Heart right ventricle (tissue), 16 donors: Measurements from ENCODE around the gene SYCE3. TPM values are rescaled to one million over a fixed set of nuclear protein-coding genes. Genes with fewer than 3 reads are reported as not detected.

Experiments used
- ATAC-seq, 8 donors: fragments of 200-7000 bp; cut with Tn5 transposase; one replicate each; pipeline ENCODE4 v1.9.1; 2020; ENCODE audit warnings: mild to moderate bottlenecking in 8 of 8, moderate library complexity in 8 of 8, moderate number of reproducible peaks in 1 of 8
- DNase-seq, 2 donors: peaks; one replicate each; pipeline ENCODE4 v3.0.0-alpha.2; 2020
- H3K27ac ChIP-seq, 10 donors: fragments of 200-600 bp; sonication (generic) in 2 of 10; one replicate each; pipeline versions ENCODE4 v1.5.0 to v1.8.0; 2020 to 2022; ENCODE audit warnings: mild to moderate bottlenecking in 3 of 10
- H3K27me3 ChIP-seq, 7 donors: fragments of 200-600 bp; one replicate each; pipeline ENCODE4 v1.8.0; 2021 to 2022; ENCODE audit warnings: mild to moderate bottlenecking in 2 of 7
- H3K36me3 ChIP-seq, 9 donors: fragments of 200-600 bp; sonication (generic) in 1 of 9; one replicate each; pipeline versions ENCODE4 v1.5.0 to v1.8.0; 2020 to 2022; ENCODE audit warnings: mild to moderate bottlenecking in 2 of 9
- H3K4me1 ChIP-seq, 9 donors: fragments of 200-600 bp; sonication (generic) in 1 of 9; one replicate each; pipeline versions ENCODE4 v1.5.0 to v1.8.0; 2020 to 2022; ENCODE audit warnings: mild to moderate bottlenecking in 4 of 9
- H3K4me3 ChIP-seq, 10 donors: fragments of 200-600 bp; sonication (generic) in 2 of 10; one replicate each; pipeline versions ENCODE4 v1.5.0 to v1.8.0; 2020 to 2022; ENCODE audit warnings: mild to moderate bottlenecking in 7 of 10, moderate library complexity in 2 of 10
- H3K9me3 ChIP-seq, 11 donors: fragments of 200-600 bp in 10 of 11; sonication (generic) in 2 of 11; one replicate each; pipeline versions ENCODE4 v1.5.0 to v1.8.0; 2013 to 2022; ENCODE audit warnings: mild to moderate bottlenecking in 2 of 11, control low read depth in 1 of 11, moderate library complexity in 1 of 11
- WGBS, 2 donors: extraction: QIAGEN DNeasy Blood & Tissue Kit; methylation state at CpG; one replicate each; pipeline ENCODE4 v1.1.7; 2013; ENCODE audit warnings: inconsistent platforms in 1 of 2; 5-methylcytosine and 5-hydroxymethylcytosine counted together
- intact Hi-C, 10 donors: fragments of 100-400 bp; cut with DNase I; formaldehyde crosslinking; loops; one replicate each; pipeline versions ENCODE4 v1.11.1 to v1.14.2; 2022
- polyA plus RNA-seq, 2 donors: library from polyadenylated mRNA; stranded (reverse); fragments of 200-250 nt; gene quantifications; one replicate each; pipeline ENCODE4 v1.2.3, GENCODE V29; 2013
- total RNA-seq, 10 donors: library from RNA; stranded (reverse); fragmentation: NEBNext Ultra II Directional in 3 of 10; extraction: Animal tissue kit (Norgen Biotek cat#: 25700) in 3 of 10; gene quantifications; one replicate each; pipeline versions ENCODE4 v1.2.1 to v1.2.4, GENCODE V29; 2021 to 2023
- TF ChIP-seq, protein P1 (sequence below), 9 donors: fragments of 200-600 bp; sonication (generic) in 2 of 9; IDR thresholded peaks; one replicate each; pipeline versions ENCODE4 v1.5.0 to v1.8.0; 2021 to 2022; ENCODE audit warnings: antibody characterized with exemption in 9 of 9, mild to moderate bottlenecking in 5 of 9, moderate library complexity in 1 of 9
- donor health status: Arrhythmogenic right ventricular cardiomyopathy.
- donor health status: ischemic (EF 13 %, LVEDD 7.1; RV severe dilation, severe dysfunction).
- donor health status: healthy with polysubstance abuse.
- donor health status: DM: no; HTN: yes; CAD: no.
- donor health status: DM: no; HTN: no; CAD: no.
- donor health status: ischemic (EF 25% LVEDD 6.9; RV normal size, moderate dysfunction).
- donor health status: ischemic (EF 25% LVEDD 5.7; RV mildly dilated, moderate dysfunction).
- donor health status: healthy.
- donor health status: DM: yes; HTN: yes; CAD: no.
- donor health status: Ischemic cardiomyopathy.
- donor health status: ischemic (EF 35%, LVEDD 5.7; RV mildly dilated, moderate dysfunction).
- donor health status: nonischemic (EF 11% LVEDD 7.7; RV severe dilation, severe dysfunction).
- donor health status: DM: yes; HTN: yes; CAD: no.
- donor health status: PGD.
- donor health status: ischemic (EF 29% LVEDD 5.4; RV normal size, mild dysfunction).
- donor health status: nonischemic (EF 23%, LVEDD 6.1; RV moderate dilation, normal function).

The SYCE3 gene
- total and polyA plus RNA-seq, 12 donors: 0.74 to 0.90 TPM; not detected in 10

DNA sequence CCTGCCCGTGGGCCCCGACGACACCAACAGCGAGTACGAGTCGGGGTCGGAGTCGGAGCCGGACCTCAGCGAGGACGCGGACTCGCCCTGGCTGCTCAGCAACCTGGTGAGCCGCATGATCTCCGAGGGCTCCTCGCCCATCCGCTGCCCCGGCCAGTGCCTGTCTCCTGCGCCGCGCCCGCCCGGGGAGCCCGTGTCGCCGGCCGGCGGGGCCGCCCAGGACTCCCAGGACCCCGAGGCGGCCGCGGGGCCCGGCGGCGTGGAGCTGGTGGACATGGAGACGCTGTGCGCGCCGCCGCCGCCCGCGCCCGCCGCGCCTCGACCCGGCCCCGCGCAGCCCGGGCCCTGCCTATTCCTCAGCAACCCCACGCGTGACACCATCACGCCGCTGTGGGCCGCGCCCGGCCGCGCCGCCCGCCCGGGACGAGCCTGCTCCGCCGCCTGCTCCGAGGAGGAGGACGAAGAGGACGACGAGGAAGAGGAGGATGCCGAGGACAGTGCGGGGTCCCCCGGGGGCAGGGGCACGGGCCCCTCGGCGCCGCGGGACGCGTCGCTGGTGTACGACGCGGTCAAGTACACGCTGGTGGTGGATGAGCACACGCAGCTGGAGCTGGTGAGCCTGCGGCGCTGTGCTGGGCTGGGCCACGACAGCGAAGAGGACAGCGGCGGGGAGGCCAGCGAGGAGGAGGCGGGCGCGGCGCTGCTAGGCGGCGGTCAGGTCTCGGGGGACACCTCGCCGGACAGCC lies 41.7 kb upstream of the SYCE3 start:
- Histone ChIP-seq H3K27me3 (peaks cover 5 to 79% (median 69%) of the 10 kb centered on the region in 7 donors), H3K36me3 (no peaks in the 10 kb centered on the region), H3K27ac (no peak overlapping the region), H3K4me1 (peaks cover 0 to 14% (median 5%) of the 10 kb centered on the region in 9 donors), H3K9me3 (no peaks in the 10 kb centered on the region), H3K4me3 (no peak overlapping the region)
- no peak for ATAC-seq
- TF ChIP-seq, protein P1, sequence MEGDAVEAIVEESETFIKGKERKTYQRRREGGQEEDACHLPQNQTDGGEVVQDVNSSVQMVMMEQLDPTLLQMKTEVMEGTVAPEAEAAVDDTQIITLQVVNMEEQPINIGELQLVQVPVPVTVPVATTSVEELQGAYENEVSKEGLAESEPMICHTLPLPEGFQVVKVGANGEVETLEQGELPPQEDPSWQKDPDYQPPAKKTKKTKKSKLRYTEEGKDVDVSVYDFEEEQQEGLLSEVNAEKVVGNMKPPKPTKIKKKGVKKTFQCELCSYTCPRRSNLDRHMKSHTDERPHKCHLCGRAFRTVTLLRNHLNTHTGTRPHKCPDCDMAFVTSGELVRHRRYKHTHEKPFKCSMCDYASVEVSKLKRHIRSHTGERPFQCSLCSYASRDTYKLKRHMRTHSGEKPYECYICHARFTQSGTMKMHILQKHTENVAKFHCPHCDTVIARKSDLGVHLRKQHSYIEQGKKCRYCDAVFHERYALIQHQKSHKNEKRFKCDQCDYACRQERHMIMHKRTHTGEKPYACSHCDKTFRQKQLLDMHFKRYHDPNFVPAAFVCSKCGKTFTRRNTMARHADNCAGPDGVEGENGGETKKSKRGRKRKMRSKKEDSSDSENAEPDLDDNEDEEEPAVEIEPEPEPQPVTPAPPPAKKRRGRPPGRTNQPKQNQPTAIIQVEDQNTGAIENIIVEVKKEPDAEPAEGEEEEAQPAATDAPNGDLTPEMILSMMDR (IDR thresholded peaks at IDR 0.05): no peak
- intact Hi-C loops: no loop called here
- 46 to 50% methylated on average over 61 to 103 of the region's 103 CpGs for WGBS, 2 donors
- DNase-seq: no peak

GRCh38 chr22:50603511-50604255 lies 41.0 kb upstream of the SYCE3 start:
- no peak overlapping the region for H3K27ac ChIP-seq
- no peaks in the 10 kb centered on the region for H3K9me3 ChIP-seq
- DNase-seq: no peak
- no peak overlapping the region for H3K4me3 ChIP-seq
- no peaks in the 10 kb centered on the region for H3K36me3 ChIP-seq
- H3K27me3 ChIP-seq: peaks cover 5 to 86% (median 76%) of the 10 kb centered on the region in 7 donors
- peaks cover 0 to 14% (median 5%) of the 10 kb centered on the region in 9 donors for H3K4me1 ChIP-seq
- 6 to 18% methylated on average over 68 to 70 of the region's 70 CpGs for WGBS, 2 donors
- no peak for ATAC-seq
- intact Hi-C loops: no loop called here
- TF ChIP-seq, protein P1 (IDR thresholded peaks at IDR 0.05): no peak

- TF ChIP-seq, protein P1 (IDR thresholded peaks at IDR 0.05): no peak
- intact Hi-C loops: no loop called here
- H3K4me1 ChIP-seq: peaks cover 0 to 14% (median 5%) of the 10 kb centered on the region in 9 donors
- no peak overlapping the region for H3K4me3 ChIP-seq
- no peak for DNase-seq
- no peak overlapping the region for H3K27ac ChIP-seq
- WGBS, 2 donors: 25 to 31% methylated on average over 2 of the region's 2 CpGs
- no peaks in the 10 kb centered on the region for H3K36me3 ChIP-seq
- peaks cover 5 to 90% (median 76%) of the 10 kb centered on the region in 7 donors for H3K27me3 ChIP-seq
- no peaks in the 10 kb centered on the region for H3K9me3 ChIP-seq
- no peak for ATAC-seq
Observed at GRCh38 chr22:50602338-50602700, 39.6 kb upstream of the SYCE3 start.

DNA sequence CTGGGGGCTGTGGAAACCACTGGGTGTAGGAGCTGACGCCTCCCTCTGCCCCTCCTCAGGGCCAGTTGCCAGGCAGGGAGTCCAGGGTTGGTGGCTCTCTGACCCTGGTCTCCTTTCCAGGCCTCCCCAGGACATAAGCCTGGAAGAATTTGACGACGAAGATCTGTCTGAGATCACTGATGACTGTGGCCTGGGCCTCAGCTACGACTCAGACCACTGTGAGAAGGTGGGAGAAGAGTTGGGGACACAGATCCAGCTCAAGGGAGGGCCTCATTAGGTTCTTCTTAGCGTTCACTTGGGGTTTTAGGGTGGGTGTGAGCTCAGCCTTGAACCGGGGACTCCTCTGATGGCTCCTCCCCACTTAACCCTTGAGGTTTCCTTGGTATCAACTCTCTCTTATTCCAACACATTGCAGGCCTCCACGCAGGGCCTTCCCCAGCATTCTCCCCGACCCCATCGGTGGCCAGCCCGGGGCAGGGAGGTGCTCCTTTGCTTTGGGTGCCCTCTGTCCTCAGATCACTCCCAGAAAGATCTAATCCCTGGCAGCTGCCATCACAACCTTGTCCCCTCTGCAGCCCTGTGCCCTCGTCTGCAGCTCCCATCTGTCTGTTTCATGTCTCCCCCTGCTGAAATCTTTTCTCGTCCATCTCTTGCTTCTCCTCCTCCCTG lies 39.1 kb upstream of the SYCE3 start:
- Histone ChIP-seq H3K36me3 (peaks cover 0 to 3% (median 0%) of the 10 kb centered on the region in 9 donors), H3K4me1 (peaks cover 0 to 14% (median 5%) of the 10 kb centered on the region in 9 donors), H3K27me3 (peaks cover 5 to 85% (median 72%) of the 10 kb centered on the region in 7 donors), H3K9me3 (no peaks in the 10 kb centered on the region), H3K4me3 (no peak overlapping the region), H3K27ac (no peak overlapping the region)
- intact Hi-C loops: no loop called here
- WGBS, 2 donors: 54 to 58% methylated on average over 12 of the region's 12 CpGs
- DNase-seq (no peak), ATAC-seq (no peak)
- TF ChIP-seq, protein P1 (IDR thresholded peaks at IDR 0.05): no peak
